A549 (cell line): ENCODE measurements around the gene MAP3K7CL. TPM values are rescaled to one million over a fixed set of nuclear protein-coding genes. Genes with fewer than 3 reads are reported as not detected.

Experiments
- ATAC-seq, 2 experiments: fragments of 200-7000 bp in 1 of 2; fragments of >200 bp in 1 of 2; cut with Nextera tagmentation in 1 of 2; cut with Tn5 transposase in 1 of 2; 3 replicates each; pipeline versions ENCODE4 v1.8.0 to v1.9.1; 2018 to 2020; ENCODE audit warnings: mild to moderate bottlenecking in 1 of 2, moderate library complexity in 1 of 2
- CTCF ChIA-PET: fragments of 300-600 bp; sonication (Branson Sonifier 250); formaldehyde crosslinking; extraction: SDS; loops from one replicate; lab custom pipeline; 2021; ENCODE audit warnings: antibody characterized with exemption, inconsistent platforms; lab: Yijun Ruan, JAX
- POLR2A ChIA-PET: fragments of 350-600 bp; formaldehyde crosslinking; extraction: SDS; loops from one replicate; lab custom pipeline; 2021; ENCODE audit warnings: antibody characterized with exemption, inconsistent platforms; lab: Yijun Ruan, JAX
- DNase-seq, 2 experiments: peaks; one replicate each; pipeline versions ENCODE4 v3.0.0 to v3.0.0-alpha.2; 2011 to 2016; ENCODE audit warnings: low read depth in 1 of 2, low spot score in 1 of 2
- FAIRE-seq: peaks from 2 replicates; lab custom pipeline; 2011; peaks lifted over from hg19 to GRCh38; lab: Jason Lieb, UNC
- H3K27ac ChIP-seq, 2 experiments: fragments of >200 bp; sonication (Bioruptor Twin); formaldehyde crosslinking; 3 replicates each; pipeline ENCODE4 v1.5.1; 2016 to 2017
- H3K4me1 ChIP-seq: fragments of >200 bp; sonication (Bioruptor Twin); formaldehyde crosslinking; 3 replicates; pipeline ENCODE4 v1.6.1; 2016
- H3K4me2 ChIP-seq: fragments of >200 bp; sonication (Bioruptor Twin); formaldehyde crosslinking; 3 replicates; pipeline ENCODE4 v1.6.1; 2016
- H3K4me3 ChIP-seq: fragments of >200 bp; sonication (Bioruptor Twin); formaldehyde crosslinking; 3 replicates; pipeline ENCODE4 v1.5.1; 2016
- H3K9me3 ChIP-seq: fragments of >200 bp; sonication (Bioruptor Twin); formaldehyde crosslinking; 3 replicates; pipeline ENCODE4 v1.6.1; 2016
- BHLHE40 ChIP-seq: IDR thresholded peaks from 2 replicates; pipeline ENCODE4 v1.6.1; 2012; ENCODE audit warnings: low read depth, low read length, inconsistent platforms
- CBX8 ChIP-seq: fragments of 200-600 bp; sonication (generic); IDR thresholded peaks from 2 replicates; pipeline ENCODE4 v1.6.1; 2016
- EHF ChIP-seq: fragments of 250-450 bp; sonication (Bioruptor Pico); IDR thresholded peaks from 2 replicates; pipeline ENCODE4 v1.5.0; 2020; ENCODE audit warnings: mild to moderate bottlenecking
- ESRRA ChIP-seq: fragments of 150-350 bp; IDR thresholded peaks from 2 replicates; pipeline ENCODE4 v1.6.1; 2014; ENCODE audit warnings: mild to moderate bottlenecking, low read length, borderline replicate concordance
- HDAC2 ChIP-seq: fragments of 200-600 bp; sonication (generic); IDR thresholded peaks from 2 replicates; pipeline ENCODE4 v1.6.1; 2016
- HEYL ChIP-seq: fragments of 250-450 bp; sonication (Bioruptor Pico); IDR thresholded peaks from 2 replicates; pipeline ENCODE4 v1.8.0; 2021; ENCODE audit warnings: mild to moderate bottlenecking, moderate library complexity
- HOXA7 ChIP-seq: fragments of 250-450 bp; sonication (Bioruptor Pico); IDR thresholded peaks from 2 replicates; pipeline ENCODE4 v1.5.0; 2020; ENCODE audit warnings: mild to moderate bottlenecking, moderate library complexity
- HOXB5 ChIP-seq: fragments of 250-450 bp; sonication (Bioruptor Pico); IDR thresholded peaks from 2 replicates; pipeline ENCODE4 v1.5.0; 2020; ENCODE audit warnings: mild to moderate bottlenecking, moderate library complexity
- KDM1A ChIP-seq: fragments of 200-600 bp; sonication (generic); IDR thresholded peaks from 2 replicates; pipeline ENCODE4 v1.6.1; 2016; ENCODE audit warnings: low read depth, mild to moderate bottlenecking
- KDM5A ChIP-seq: fragments of 200-600 bp; sonication (generic); IDR thresholded peaks from 2 replicates; pipeline ENCODE4 v1.6.1; 2016; ENCODE audit warnings: antibody characterized with exemption, mild to moderate bottlenecking
- MYC ChIP-seq: IDR thresholded peaks from 2 replicates; pipeline ENCODE4 v1.6.1; 2012; ENCODE audit warnings: mild to moderate bottlenecking, inconsistent platforms, low read length, improper control_type of control experiment, borderline replicate concordance
- NFE2L2 ChIP-seq: fragments of 150-350 bp; conservative IDR thresholded peaks from 2 replicates; pipeline ENCODE4 v1.6.1; 2014; ENCODE audit warnings: low read length
- RAD21 ChIP-seq, 2 experiments: fragments of >200 bp in 1 of 2; sonication (Bioruptor Twin) in 1 of 2; formaldehyde crosslinking in 1 of 2; IDR thresholded peaks in 1 of 2; conservative IDR thresholded peaks in 1 of 2; 2 replicates in 1 of 2; 3 replicates in 1 of 2; pipeline ENCODE4 v1.6.1; 2012 to 2018; ENCODE audit warnings: inconsistent platforms in 1 of 2
- RCOR1 ChIP-seq: fragments of 150-350 bp; IDR thresholded peaks from 2 replicates; pipeline ENCODE4 v1.6.1; 2014; ENCODE audit warnings: antibody characterized with exemption, low read length, low read depth
- RFX5 ChIP-seq: fragments of 450-650 bp; IDR thresholded peaks from 2 replicates; pipeline ENCODE4 v1.7.1; 2014; ENCODE audit warnings: antibody characterized with exemption, mild to moderate bottlenecking, moderate library complexity
- SREBF2 ChIP-seq: fragments of 450-650 bp; IDR thresholded peaks from 2 replicates; pipeline ENCODE4 v1.6.1; 2014; ENCODE audit warnings: mild to moderate bottlenecking, moderate library complexity
- TP53 ChIP-seq: fragments of 250-450 bp; sonication (Bioruptor Pico); IDR thresholded peaks from 2 replicates; pipeline ENCODE4 v1.5.0; 2021; ENCODE audit warnings: mild to moderate bottlenecking, moderate library complexity
- ZNF302 ChIP-seq: fragments of 250-450 bp; sonication (Bioruptor Pico); IDR thresholded peaks from 2 replicates; pipeline ENCODE4 v1.9.0; 2021; ENCODE audit warnings: inconsistent platforms, mild to moderate bottlenecking, moderate library complexity
- WGBS: methylation state at CpG from one replicate; pipeline ENCODE4 v1.1.6; 2017; ENCODE audit errors: missing lambda C conversion rate; 5-methylcytosine and 5-hydroxymethylcytosine counted together
- polyA plus RNA-seq, 4 experiments: library from polyadenylated mRNA; depleted of rRNA in 3 of 4; stranded (reverse); fragments of >200 nt; fragmentation: RNase III in 1 of 4; extraction: RNeasy Plus Mini Kit Qiagen cat#74134 plus additional on column Dnase treatment in 1 of 4; gene quantifications; 2 replicates in 3 of 4; 3 replicates in 1 of 4; pipeline ENCODE4 v1.2.3, GENCODE V29; 2011 to 2017
- TF ChIP-seq, protein P1 (sequence below): fragments of 250-450 bp; sonication (Bioruptor Pico); IDR thresholded peaks from 2 replicates; pipeline ENCODE4 v1.5.0; 2020; ENCODE audit warnings: low read depth, mild to moderate bottlenecking, moderate library complexity
- TF ChIP-seq, protein P2 (sequence below): fragments of 200-600 bp; sonication (generic); IDR thresholded peaks from 2 replicates; pipeline ENCODE4 v1.6.1; 2016; ENCODE audit warnings: antibody characterized with exemption, mild to moderate bottlenecking, moderate library complexity
- TF ChIP-seq, protein P3 (sequence below): IDR thresholded peaks from 2 replicates; pipeline ENCODE4 v1.6.1; 2012
- TF ChIP-seq, protein P4 (sequence below): fragments of 150-350 bp; IDR thresholded peaks from 2 replicates; pipeline ENCODE4 v1.6.1; 2014; ENCODE audit warnings: low read depth, mild to moderate bottlenecking, low read length
- TF ChIP-seq, protein P5 (sequence below): fragments of >200 bp; sonication (Bioruptor Twin); formaldehyde crosslinking; IDR thresholded peaks from 3 replicates; pipeline ENCODE4 v1.5.1; 2016
- TF ChIP-seq, protein P6 (sequence below): fragments of >200 bp; sonication (Bioruptor Twin); formaldehyde crosslinking; IDR thresholded peaks from 2 replicates; pipeline ENCODE4 v1.6.1; 2016

The MAP3K7CL gene
- polyA plus RNA-seq, 2 of the 4 experiments (the other 2 are of a cell fraction): 2.9 to 5.7 TPM

DNA sequence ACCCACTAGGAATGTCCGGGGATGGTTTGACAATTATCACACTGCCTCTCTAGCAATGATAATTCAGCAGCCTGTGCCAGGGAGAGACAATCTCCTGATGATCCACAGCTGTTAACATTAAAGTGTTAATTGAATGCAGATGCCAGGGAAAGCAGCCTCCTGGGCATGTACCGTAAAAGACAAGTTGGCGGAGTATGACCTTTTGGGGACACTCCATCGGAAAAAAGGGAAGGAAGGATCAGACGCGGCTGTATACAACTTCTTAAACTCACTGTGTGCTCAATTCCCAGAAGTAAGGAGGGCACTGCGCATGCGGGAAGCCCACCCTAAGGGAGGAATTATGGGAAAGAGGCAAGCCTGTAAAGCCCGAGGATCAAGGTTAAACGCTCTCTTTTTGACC, 62.6 kb downstream of the MAP3K7CL start:
- ChIA-PET POLR2A (no interaction called here), CTCF (interaction anchor here (1.0 kb wide), 1 partner anchor 28 kb away, joined by 3 read pairs; no protein-coding TSS in a partner anchor)
- Histone ChIP-seq H3K4me1 (peaks cover 55% of the 10 kb centered on the region), H3K27ac (peak overlapping the region in 1 of 2 experiments; percentile 67; a peak in 2 of 6 replicates)
- 95% methylated on average over 10 of the region's 10 CpGs for WGBS
- no peak for ATAC-seq
- FAIRE-seq: no peak
- DNase-seq: no peak
- TF ChIP-seq CBX8 (no peak), ZNF302 (no peak), HEYL (CRISPR knock-in tag) (no peak), HDAC2 (no peak), RAD21 (conservative IDR thresholded peaks at IDR 0.05 in 1 of 2, IDR thresholded peaks at IDR 0.05 in 1 of 2) (no peak), ESRRA (no peak)
- TF ChIP-seq, protein P1, sequence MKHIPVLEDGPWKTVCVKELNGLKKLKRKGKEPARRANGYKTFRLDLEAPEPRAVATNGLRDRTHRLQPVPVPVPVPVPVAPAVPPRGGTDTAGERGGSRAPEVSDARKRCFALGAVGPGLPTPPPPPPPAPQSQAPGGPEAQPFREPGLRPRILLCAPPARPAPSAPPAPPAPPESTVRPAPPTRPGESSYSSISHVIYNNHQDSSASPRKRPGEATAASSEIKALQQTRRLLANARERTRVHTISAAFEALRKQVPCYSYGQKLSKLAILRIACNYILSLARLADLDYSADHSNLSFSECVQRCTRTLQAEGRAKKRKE (CRISPR knock-in tag): no peak
- TF ChIP-seq, protein P2, sequence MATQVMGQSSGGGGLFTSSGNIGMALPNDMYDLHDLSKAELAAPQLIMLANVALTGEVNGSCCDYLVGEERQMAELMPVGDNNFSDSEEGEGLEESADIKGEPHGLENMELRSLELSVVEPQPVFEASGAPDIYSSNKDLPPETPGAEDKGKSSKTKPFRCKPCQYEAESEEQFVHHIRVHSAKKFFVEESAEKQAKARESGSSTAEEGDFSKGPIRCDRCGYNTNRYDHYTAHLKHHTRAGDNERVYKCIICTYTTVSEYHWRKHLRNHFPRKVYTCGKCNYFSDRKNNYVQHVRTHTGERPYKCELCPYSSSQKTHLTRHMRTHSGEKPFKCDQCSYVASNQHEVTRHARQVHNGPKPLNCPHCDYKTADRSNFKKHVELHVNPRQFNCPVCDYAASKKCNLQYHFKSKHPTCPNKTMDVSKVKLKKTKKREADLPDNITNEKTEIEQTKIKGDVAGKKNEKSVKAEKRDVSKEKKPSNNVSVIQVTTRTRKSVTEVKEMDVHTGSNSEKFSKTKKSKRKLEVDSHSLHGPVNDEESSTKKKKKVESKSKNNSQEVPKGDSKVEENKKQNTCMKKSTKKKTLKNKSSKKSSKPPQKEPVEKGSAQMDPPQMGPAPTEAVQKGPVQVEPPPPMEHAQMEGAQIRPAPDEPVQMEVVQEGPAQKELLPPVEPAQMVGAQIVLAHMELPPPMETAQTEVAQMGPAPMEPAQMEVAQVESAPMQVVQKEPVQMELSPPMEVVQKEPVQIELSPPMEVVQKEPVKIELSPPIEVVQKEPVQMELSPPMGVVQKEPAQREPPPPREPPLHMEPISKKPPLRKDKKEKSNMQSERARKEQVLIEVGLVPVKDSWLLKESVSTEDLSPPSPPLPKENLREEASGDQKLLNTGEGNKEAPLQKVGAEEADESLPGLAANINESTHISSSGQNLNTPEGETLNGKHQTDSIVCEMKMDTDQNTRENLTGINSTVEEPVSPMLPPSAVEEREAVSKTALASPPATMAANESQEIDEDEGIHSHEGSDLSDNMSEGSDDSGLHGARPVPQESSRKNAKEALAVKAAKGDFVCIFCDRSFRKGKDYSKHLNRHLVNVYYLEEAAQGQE: no peak
- TF ChIP-seq, protein P3, sequence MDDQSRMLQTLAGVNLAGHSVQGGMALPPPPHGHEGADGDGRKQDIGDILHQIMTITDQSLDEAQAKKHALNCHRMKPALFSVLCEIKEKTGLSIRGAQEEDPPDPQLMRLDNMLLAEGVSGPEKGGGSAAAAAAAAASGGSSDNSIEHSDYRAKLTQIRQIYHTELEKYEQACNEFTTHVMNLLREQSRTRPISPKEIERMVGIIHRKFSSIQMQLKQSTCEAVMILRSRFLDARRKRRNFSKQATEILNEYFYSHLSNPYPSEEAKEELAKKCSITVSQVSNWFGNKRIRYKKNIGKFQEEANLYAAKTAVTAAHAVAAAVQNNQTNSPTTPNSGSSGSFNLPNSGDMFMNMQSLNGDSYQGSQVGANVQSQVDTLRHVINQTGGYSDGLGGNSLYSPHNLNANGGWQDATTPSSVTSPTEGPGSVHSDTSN: no peak
- TF ChIP-seq, all 56 proteins: peak for 0
- Histone ChIP-seq H3K4me3 (no peak overlapping the region), H3K4me2 (no peak overlapping the region), H3K9me3 (no peaks in the 10 kb centered on the region)

DNA sequence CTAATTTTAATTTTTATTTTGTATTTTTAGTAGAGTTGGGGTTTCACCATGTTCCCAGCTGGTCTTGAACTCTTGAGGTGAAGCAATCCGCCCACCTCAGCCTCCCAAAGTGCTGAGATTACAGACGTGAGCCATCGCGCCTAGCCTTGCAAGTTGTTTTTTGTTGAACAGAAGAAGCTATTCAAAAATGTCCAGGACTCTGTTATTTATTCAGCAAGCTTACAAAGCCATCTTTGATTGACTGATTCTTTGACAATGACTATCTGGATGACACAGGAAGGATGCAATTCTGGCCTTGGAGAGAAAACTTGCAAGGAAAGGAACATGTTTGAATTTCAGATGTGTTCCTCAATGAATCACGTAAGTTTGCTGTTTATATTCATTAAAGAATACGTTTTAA, 63.5 kb downstream of the MAP3K7CL start:
- 0 out of 6 replicates have a peak overlapping the region, but pooled peaks of 1 of the 2 experiments have one; percentile 67 for H3K27ac ChIP-seq
- H3K4me3 ChIP-seq: no peak overlapping the region
- no peak overlapping the region for H3K4me2 ChIP-seq
- ChIA-PET CTCF (no interaction called here), POLR2A (no interaction called here)
- no peak for FAIRE-seq
- no peak for ATAC-seq
- H3K4me1 ChIP-seq: peaks cover 51% of the 10 kb centered on the region
- DNase-seq: no peak
- TF ChIP-seq TP53 (CRISPR knock-in tag) (no peak), HEYL (CRISPR knock-in tag) (no peak), HOXB5 (CRISPR knock-in tag) (no peak), SREBF2 (no peak), EHF (CRISPR knock-in tag) (no peak), KDM1A (no peak), HDAC2 (no peak)
- TF ChIP-seq, protein P1 (CRISPR knock-in tag): no peak
- H3K9me3 ChIP-seq: no peaks in the 10 kb centered on the region
- WGBS: 91% methylated on average over 6 of the region's 6 CpGs

DNA sequence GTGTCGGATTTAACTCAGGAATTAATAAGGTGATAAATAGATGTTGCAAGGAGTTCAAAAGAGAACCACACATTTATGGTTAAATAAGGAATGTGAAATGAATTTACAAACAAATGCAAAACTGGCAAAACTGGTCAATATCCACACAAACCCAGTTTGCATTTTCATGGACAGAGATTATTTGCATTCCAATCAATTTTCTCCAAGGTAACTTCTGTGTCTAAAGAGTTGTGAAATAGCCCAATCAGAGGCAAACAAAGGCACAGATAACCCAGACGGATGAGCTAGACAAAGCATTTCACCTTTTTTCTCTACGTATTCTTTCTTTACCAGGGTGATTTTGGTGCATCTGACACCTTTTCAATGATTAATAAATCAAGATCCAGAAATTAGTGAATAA, 63.9 kb downstream of the MAP3K7CL start:
- peak overlapping the region; percentile 69 for H3K4me2 ChIP-seq
- ChIA-PET POLR2A (no interaction called here), CTCF (interaction anchor here (1.5 kb wide), 1 partner anchor 30 kb away, joined by 4 read pairs; no protein-coding TSS in a partner anchor)
- H3K4me1 ChIP-seq: peaks cover 48% of the 10 kb centered on the region
- WGBS: 72% methylated on average over 3 of the region's 3 CpGs
- no peak for ATAC-seq
- FAIRE-seq: no peak
- DNase-seq: no peak
- peak overlapping the region; percentile 50 to 82; a peak in 5 of 6 replicates for H3K27ac ChIP-seq
- no peaks in the 10 kb centered on the region for H3K9me3 ChIP-seq
- H3K4me3 ChIP-seq: no peak overlapping the region
- TF ChIP-seq RAD21 (conservative IDR thresholded peaks at IDR 0.05 in 1 of 2, IDR thresholded peaks at IDR 0.05 in 1 of 2) (no peak), RFX5 (no peak), RCOR1 (no peak), HDAC2 (no peak), KDM5A (no peak), BHLHE40 (no peak), NFE2L2 (no peak), MYC (no peak), HOXA7 (no peak), HOXB5 (CRISPR knock-in tag) (no peak)
- TF ChIP-seq, protein P4, sequence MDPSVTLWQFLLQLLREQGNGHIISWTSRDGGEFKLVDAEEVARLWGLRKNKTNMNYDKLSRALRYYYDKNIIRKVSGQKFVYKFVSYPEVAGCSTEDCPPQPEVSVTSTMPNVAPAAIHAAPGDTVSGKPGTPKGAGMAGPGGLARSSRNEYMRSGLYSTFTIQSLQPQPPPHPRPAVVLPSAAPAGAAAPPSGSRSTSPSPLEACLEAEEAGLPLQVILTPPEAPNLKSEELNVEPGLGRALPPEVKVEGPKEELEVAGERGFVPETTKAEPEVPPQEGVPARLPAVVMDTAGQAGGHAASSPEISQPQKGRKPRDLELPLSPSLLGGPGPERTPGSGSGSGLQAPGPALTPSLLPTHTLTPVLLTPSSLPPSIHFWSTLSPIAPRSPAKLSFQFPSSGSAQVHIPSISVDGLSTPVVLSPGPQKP: no peak
- TF ChIP-seq, protein P5, sequence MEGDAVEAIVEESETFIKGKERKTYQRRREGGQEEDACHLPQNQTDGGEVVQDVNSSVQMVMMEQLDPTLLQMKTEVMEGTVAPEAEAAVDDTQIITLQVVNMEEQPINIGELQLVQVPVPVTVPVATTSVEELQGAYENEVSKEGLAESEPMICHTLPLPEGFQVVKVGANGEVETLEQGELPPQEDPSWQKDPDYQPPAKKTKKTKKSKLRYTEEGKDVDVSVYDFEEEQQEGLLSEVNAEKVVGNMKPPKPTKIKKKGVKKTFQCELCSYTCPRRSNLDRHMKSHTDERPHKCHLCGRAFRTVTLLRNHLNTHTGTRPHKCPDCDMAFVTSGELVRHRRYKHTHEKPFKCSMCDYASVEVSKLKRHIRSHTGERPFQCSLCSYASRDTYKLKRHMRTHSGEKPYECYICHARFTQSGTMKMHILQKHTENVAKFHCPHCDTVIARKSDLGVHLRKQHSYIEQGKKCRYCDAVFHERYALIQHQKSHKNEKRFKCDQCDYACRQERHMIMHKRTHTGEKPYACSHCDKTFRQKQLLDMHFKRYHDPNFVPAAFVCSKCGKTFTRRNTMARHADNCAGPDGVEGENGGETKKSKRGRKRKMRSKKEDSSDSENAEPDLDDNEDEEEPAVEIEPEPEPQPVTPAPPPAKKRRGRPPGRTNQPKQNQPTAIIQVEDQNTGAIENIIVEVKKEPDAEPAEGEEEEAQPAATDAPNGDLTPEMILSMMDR: no peak
- TF ChIP-seq, protein P6, sequence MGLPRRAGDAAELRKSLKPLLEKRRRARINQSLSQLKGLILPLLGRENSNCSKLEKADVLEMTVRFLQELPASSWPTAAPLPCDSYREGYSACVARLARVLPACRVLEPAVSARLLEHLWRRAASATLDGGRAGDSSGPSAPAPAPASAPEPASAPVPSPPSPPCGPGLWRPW: no peak
